PC-3 (cell line): Measurements from ENCODE around the gene RANBP3. TPM values are rescaled to one million over a fixed set of nuclear protein-coding genes. Genes with fewer than 3 reads are reported as not detected.
A peak's percentile ranks its signal among the peaks of the same experiment; 100 is the strongest.

Experiments
- ATAC-seq: fragments of 200-7000 bp; cut with Tn5 transposase; 2 replicates; pipeline ENCODE4 v1.9.1; 2020; ENCODE audit warnings: mild to moderate bottlenecking, moderate library complexity
- BruUV-seq: library from RNA; stranded (reverse); fragments of 400-500 nt; replicated peaks from 2 replicates; lab custom pipeline; 2021; lab: Mats Ljungman, UMichigan
- CTCF ChIA-PET: fragments of 300-600 bp; sonication (Branson Sonifier 250); formaldehyde crosslinking; loops from one replicate; lab custom pipeline; 2022; ENCODE audit warnings: antibody characterized with exemption; lab: Charles Lee
- POLR2A ChIA-PET: fragments of 300-600 bp; sonication (Branson Sonifier 250); formaldehyde crosslinking; loops from one replicate; lab custom pipeline; 2022; ENCODE audit warnings: antibody characterized with exemption; ENCODE audit not compliant: unreplicated experiment; lab: Charles Lee
- DNase-seq: peaks from one replicate; pipeline ENCODE4 v3.0.0-alpha.2; 2015
- H2AFZ ChIP-seq: fragments of 300-600 bp; sonication (generic); 2 replicates; pipeline ENCODE4 v1.6.0; 2016; ENCODE audit warnings: antibody characterized with exemption, low read length
- H3F3A ChIP-seq: fragments of 300-600 bp; sonication (generic); one replicate; pipeline ENCODE4 v1.6.0; 2017; ENCODE audit warnings: antibody characterized with exemption, low read length, control low read depth, mild to moderate bottlenecking; ENCODE audit not compliant: unreplicated experiment
- H3K27ac ChIP-seq: fragments of 300-600 bp; sonication (generic); 2 replicates; pipeline ENCODE4 v1.5.1; 2016; ENCODE audit warnings: mild to moderate bottlenecking, low read length
- H3K27me3 ChIP-seq: fragments of 300-600 bp; sonication (generic); 2 replicates; pipeline ENCODE4 v1.6.1; 2016; ENCODE audit warnings: low read length, mixed read lengths
- H3K36me3 ChIP-seq: fragments of 300-600 bp; sonication (generic); 2 replicates; pipeline ENCODE4 v1.6.1; 2016; ENCODE audit warnings: low read depth, mixed run types, low read length, mixed read lengths
- H3K4me1 ChIP-seq: fragments of 300-600 bp; sonication (generic); 2 replicates; pipeline ENCODE4 v1.5.1; 2016; ENCODE audit warnings: low read length; ENCODE audit not compliant: insufficient read depth
- H3K4me2 ChIP-seq: fragments of 300-600 bp; sonication (generic); 2 replicates; pipeline ENCODE4 v1.6.0; 2016; ENCODE audit warnings: low read length
- H3K4me3 ChIP-seq: fragments of 300-600 bp; sonication (generic); 2 replicates; pipeline ENCODE4 v1.5.1; 2016; ENCODE audit warnings: mild to moderate bottlenecking, low read length, mixed read lengths
- H3K79me2 ChIP-seq: fragments of 300-600 bp; sonication (generic); 2 replicates; pipeline ENCODE4 v1.6.1; 2017; ENCODE audit warnings: low read length, mixed read lengths
- H3K9ac ChIP-seq: fragments of 300-600 bp; sonication (generic); 2 replicates; pipeline ENCODE4 v1.6.0; 2016; ENCODE audit warnings: mild to moderate bottlenecking, low read length
- H3K9me2 ChIP-seq: fragments of 300-600 bp; sonication (generic); replicated peaks from 2 replicates; pipeline ENCODE4 v1.6.1; 2016; ENCODE audit warnings: mixed run types, low read length, mixed read lengths
- H3K9me3 ChIP-seq: fragments of 300-600 bp; sonication (generic); 2 replicates; pipeline ENCODE4 v1.6.1; 2016; ENCODE audit warnings: low read length, mixed read lengths
- H4K20me1 ChIP-seq: fragments of 300-600 bp; sonication (generic); 2 replicates; pipeline ENCODE4 v1.6.1; 2016; ENCODE audit warnings: low read length, mixed read lengths
- EZH2 ChIP-seq: fragments of 300-600 bp; sonication (generic); IDR thresholded peaks from one replicate; pipeline ENCODE4 v1.6.1; 2017; ENCODE audit warnings: antibody characterized with exemption, mild to moderate bottlenecking, low read length; ENCODE audit not compliant: unreplicated experiment
- EZH2phosphoT487 ChIP-seq: fragments of 300-600 bp; sonication (generic); IDR thresholded peaks from 2 replicates; pipeline ENCODE4 v1.6.1; 2018; ENCODE audit warnings: mild to moderate bottlenecking, antibody characterized with exemption, low read length, borderline replicate concordance
- intact Hi-C: fragments of 100-400 bp; cut with micrococcal nuclease; formaldehyde crosslinking; loops from 2 replicates; pipeline ENCODE4 v1.9.0; 2023
- total RNA-seq: library from RNA; depleted of rRNA; stranded (reverse); fragments of >200 nt; gene quantifications from 2 replicates; pipeline ENCODE4 v1.2.3, GENCODE V29; 2014
- TF ChIP-seq, protein P1 (sequence below): fragments of 300-600 bp; sonication (generic); conservative IDR thresholded peaks from 2 replicates; pipeline ENCODE4 v1.5.1; 2017; ENCODE audit warnings: antibody characterized with exemption, low read depth, mild to moderate bottlenecking, low read length

RANBP3 gene
- total RNA-seq, 1 experiment from 2014 or later, result 114 TPM

DNA sequence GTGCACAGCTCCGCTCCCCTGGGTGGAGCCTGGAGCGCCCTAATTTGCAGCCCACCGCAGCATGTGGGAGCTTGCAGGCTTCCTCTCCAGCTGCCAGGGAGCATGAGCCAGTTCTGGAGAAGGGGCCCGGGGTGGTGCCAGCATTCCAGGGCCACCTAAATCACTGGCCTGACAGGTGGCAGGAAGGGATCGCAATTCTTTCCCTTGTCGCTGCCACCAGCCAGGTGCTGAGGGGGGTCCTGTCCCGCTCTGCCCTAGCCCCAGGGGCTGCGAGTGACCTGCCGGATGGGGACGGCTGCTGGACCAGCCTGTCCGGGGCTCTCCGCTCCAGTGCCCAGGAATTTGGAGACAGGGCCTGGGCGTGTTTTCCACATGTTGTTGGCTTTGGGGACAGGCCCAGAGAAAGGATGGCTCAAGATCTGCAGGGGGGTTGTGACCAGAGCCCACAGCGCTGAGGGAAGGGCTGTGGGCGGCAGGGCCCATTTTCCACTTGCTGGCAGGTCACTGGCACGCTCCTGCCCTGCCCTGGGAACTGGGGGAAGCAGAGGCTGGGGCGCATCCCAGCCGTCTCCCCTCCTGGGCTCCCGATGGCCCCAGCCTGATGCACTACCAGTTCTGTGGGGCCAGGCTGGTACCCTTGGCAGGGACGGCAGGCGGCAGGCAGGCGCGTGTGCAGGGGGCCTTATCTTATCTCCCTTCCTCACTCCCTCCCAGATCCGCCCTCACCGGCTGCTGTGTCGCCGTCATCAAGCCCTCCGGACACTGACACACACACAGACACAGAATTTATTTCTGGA is 83.8 kb downstream of the RANBP3 start:
- Histone ChIP-seq H3K36me3 (peaks cover 6% of the 10 kb centered on the region; the same call in 1 of the 2 replicates), H3K9me2 (no peaks in the 10 kb centered on the region), H3K27ac (no peak overlapping the region), H3F3A (no peaks in the 10 kb centered on the region), H3K79me2 (peaks cover 17% of the 10 kb centered on the region), H2AFZ (no peak overlapping the region), H3K9ac (no peak overlapping the region), H3K4me1 (no peaks in the 10 kb centered on the region), H4K20me1 (peaks cover 10% of the 10 kb centered on the region; the same call in 1 of the 2 replicates), H3K27me3 (0 out of 2 replicates have a peak, but pooled peaks cover 4% of the 10 kb centered on the region), H3K9me3 (no peaks in the 10 kb centered on the region), H3K4me3 (no peak overlapping the region), H3K4me2 (no peak overlapping the region)
- TF ChIP-seq, protein P1, sequence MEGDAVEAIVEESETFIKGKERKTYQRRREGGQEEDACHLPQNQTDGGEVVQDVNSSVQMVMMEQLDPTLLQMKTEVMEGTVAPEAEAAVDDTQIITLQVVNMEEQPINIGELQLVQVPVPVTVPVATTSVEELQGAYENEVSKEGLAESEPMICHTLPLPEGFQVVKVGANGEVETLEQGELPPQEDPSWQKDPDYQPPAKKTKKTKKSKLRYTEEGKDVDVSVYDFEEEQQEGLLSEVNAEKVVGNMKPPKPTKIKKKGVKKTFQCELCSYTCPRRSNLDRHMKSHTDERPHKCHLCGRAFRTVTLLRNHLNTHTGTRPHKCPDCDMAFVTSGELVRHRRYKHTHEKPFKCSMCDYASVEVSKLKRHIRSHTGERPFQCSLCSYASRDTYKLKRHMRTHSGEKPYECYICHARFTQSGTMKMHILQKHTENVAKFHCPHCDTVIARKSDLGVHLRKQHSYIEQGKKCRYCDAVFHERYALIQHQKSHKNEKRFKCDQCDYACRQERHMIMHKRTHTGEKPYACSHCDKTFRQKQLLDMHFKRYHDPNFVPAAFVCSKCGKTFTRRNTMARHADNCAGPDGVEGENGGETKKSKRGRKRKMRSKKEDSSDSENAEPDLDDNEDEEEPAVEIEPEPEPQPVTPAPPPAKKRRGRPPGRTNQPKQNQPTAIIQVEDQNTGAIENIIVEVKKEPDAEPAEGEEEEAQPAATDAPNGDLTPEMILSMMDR, result no peak
- no peak for TF ChIP-seq EZH2phosphoT487
- TF ChIP-seq EZH2, result no peak
- TSS peak; percentile 6 for BruUV-seq
- intact Hi-C loops, result loop anchor here (2.0 to 5.0 kb wide), 2 partner anchors 72 to 89 kb away; partner anchors contain the start of gene NRTN
- no peak for DNase-seq
- ChIA-PET CTCF (no interaction called here), POLR2A (no interaction called here)
- no peak for ATAC-seq

DNA sequence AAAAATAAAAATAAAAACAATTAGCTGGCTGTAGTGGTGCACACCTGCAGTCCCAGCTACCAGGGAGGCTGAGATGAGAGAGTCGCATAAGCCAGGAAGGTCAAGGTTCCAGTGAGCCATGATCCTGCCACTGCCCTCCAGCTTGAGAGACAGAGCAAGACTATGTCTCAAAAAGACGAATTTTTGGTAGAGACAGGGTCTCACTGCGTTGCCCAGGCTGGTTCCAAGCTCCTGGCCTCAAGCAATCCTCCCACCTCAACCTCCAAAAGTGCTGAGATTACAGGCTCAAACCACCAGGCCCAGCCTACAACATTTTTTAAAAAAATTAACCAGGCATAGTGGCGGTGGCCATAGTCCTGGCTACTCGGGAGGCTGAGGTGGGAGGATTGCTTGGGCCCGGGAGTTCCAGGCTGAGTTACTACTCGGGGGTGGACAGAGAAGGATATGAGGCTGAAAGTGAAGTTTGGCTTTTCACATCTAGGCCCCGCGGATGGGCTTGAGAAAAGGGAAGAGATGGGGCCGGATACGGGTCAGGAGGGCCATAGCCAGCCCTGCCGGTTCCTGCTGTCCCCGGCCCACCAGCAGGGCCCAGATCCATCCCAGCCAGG is 84.5 kb downstream of the RANBP3 start:
- BruUV-seq, result no TSS peak
- Histone ChIP-seq H3K4me2 (no peak overlapping the region), H3K9me2 (no peaks in the 10 kb centered on the region), H3K9ac (no peak overlapping the region), H4K20me1 (peaks cover 10% of the 10 kb centered on the region; the same call in 1 of the 2 replicates), H3K36me3 (peaks cover 6% of the 10 kb centered on the region; the same call in 1 of the 2 replicates), H3K9me3 (no peaks in the 10 kb centered on the region), H3K79me2 (peaks cover 11% of the 10 kb centered on the region), H3K27me3 (0 out of 2 replicates have a peak, but pooled peaks cover 4% of the 10 kb centered on the region), H3F3A (no peaks in the 10 kb centered on the region), H2AFZ (no peak overlapping the region), H3K27ac (no peak overlapping the region), H3K4me1 (no peaks in the 10 kb centered on the region), H3K4me3 (no peak overlapping the region)
- ChIA-PET CTCF (no interaction called here), POLR2A (no interaction called here)
- intact Hi-C loops, result loop anchor here (2.0 to 5.0 kb wide), 2 partner anchors 71 to 89 kb away; partner anchors contain the start of gene NRTN
- DNase-seq, result no peak
- TF ChIP-seq EZH2 (no peak), EZH2phosphoT487 (no peak)
- TF ChIP-seq, protein P1, result no peak
- no peak for ATAC-seq
